ENCODE data around the gene OR10A3. TPM values are rescaled to one million over a fixed set of nuclear protein-coding genes. Genes with fewer than 3 reads are reported as not detected.

The OR10A3 gene
- polyA plus RNA-seq, 2 donors: not detected

- Histone ChIP-seq H3K27ac (ENCODE audit: low read depth in 2 of 2, low read length in 1 of 2) (no peak overlapping the region), H3K27me3 (ENCODE audit: control insufficient read depth in 1 of 2, insufficient read depth in 2 of 2, low read length in 2 of 2) (no peaks in the 10 kb centered on the region), H3K9me3 (ENCODE audit: control insufficient read depth in 2 of 2, insufficient read depth in 1 of 2, low read depth in 1 of 2, low read length in 1 of 2) (no peaks in the 10 kb centered on the region), H3K4me3 (ENCODE audit: low read depth in 1 of 2, low read length in 2 of 2) (no peak overlapping the region), H3K4me1 (ENCODE audit: control insufficient read depth in 2 of 2, insufficient read depth in 2 of 2, low read length in 1 of 2) (no peaks in the 10 kb centered on the region), H3K36me3 (ENCODE audit: control insufficient read depth in 2 of 2, insufficient read depth in 2 of 2, low read length in 1 of 2) (no peaks in the 10 kb centered on the region)
- 49 to 52% methylated on average over 3 of the region's 3 CpGs for WGBS, 2 donors
These were observed 34.4 kb downstream of the OR10A3 start for GRCh38 chr11:7907121-7907520.

GRCh38 chr11:7906481-7906880 lies 35.0 kb downstream of the OR10A3 start:
- H3K4me1 ChIP-seq (ENCODE audit: control insufficient read depth in 2 of 2, insufficient read depth in 2 of 2, low read length in 1 of 2): no peaks in the 10 kb centered on the region
- no peak overlapping the region for H3K27ac ChIP-seq (ENCODE audit: low read depth in 2 of 2, low read length in 1 of 2)
- H3K4me3 ChIP-seq (ENCODE audit: low read depth in 1 of 2, low read length in 2 of 2): no peak overlapping the region
- no peaks in the 10 kb centered on the region for H3K36me3 ChIP-seq (ENCODE audit: control insufficient read depth in 2 of 2, insufficient read depth in 2 of 2, low read length in 1 of 2)
- H3K27me3 ChIP-seq (ENCODE audit: control insufficient read depth in 1 of 2, insufficient read depth in 2 of 2, low read length in 2 of 2): no peaks in the 10 kb centered on the region
- WGBS, 2 donors: 8 to 28% methylated on average over 4 of the region's 4 CpGs
- no peaks in the 10 kb centered on the region for H3K9me3 ChIP-seq (ENCODE audit: control insufficient read depth in 2 of 2, insufficient read depth in 1 of 2, low read depth in 1 of 2, low read length in 1 of 2)

- Histone ChIP-seq H3K9me3 (ENCODE audit: control insufficient read depth in 2 of 2, insufficient read depth in 1 of 2, low read depth in 1 of 2, low read length in 1 of 2) (no peaks in the 10 kb centered on the region), H3K27me3 (ENCODE audit: control insufficient read depth in 1 of 2, insufficient read depth in 2 of 2, low read length in 2 of 2) (no peaks in the 10 kb centered on the region), H3K27ac (ENCODE audit: low read depth in 2 of 2, low read length in 1 of 2) (peak overlapping the region in 1 of 2 donors; percentile 24), H3K4me3 (ENCODE audit: low read depth in 1 of 2, low read length in 2 of 2) (no peak overlapping the region), H3K4me1 (ENCODE audit: control insufficient read depth in 2 of 2, insufficient read depth in 2 of 2, low read length in 1 of 2) (no peaks in the 10 kb centered on the region), H3K36me3 (ENCODE audit: control insufficient read depth in 2 of 2, insufficient read depth in 2 of 2, low read length in 1 of 2) (no peaks in the 10 kb centered on the region)
- 32 to 47% methylated on average over 3 of the region's 3 CpGs for WGBS, 2 donors
These were observed 35.5 kb downstream of the OR10A3 start for GRCh38 chr11:7905961-7906429.

- Histone ChIP-seq H3K36me3 (ENCODE audit: control insufficient read depth in 2 of 2, insufficient read depth in 2 of 2, low read length in 1 of 2) (no peaks in the 10 kb centered on the region), H3K27me3 (ENCODE audit: control insufficient read depth in 1 of 2, insufficient read depth in 2 of 2, low read length in 2 of 2) (no peaks in the 10 kb centered on the region), H3K9me3 (ENCODE audit: control insufficient read depth in 2 of 2, insufficient read depth in 1 of 2, low read depth in 1 of 2, low read length in 1 of 2) (no peaks in the 10 kb centered on the region), H3K4me3 (ENCODE audit: low read depth in 1 of 2, low read length in 2 of 2) (no peak overlapping the region), H3K4me1 (ENCODE audit: control insufficient read depth in 2 of 2, insufficient read depth in 2 of 2, low read length in 1 of 2) (no peaks in the 10 kb centered on the region), H3K27ac (ENCODE audit: low read depth in 2 of 2, low read length in 1 of 2) (peak overlapping the region in 1 of 2 donors; percentile 24)
- 54 to 71% methylated on average over 9 of the region's 9 CpGs for WGBS, 2 donors
These were observed 36.0 kb downstream of the OR10A3 start for GRCh38 chr11:7905549-7905948.

GRCh38 chr11:7904917-7905316 lies 36.6 kb downstream of the OR10A3 start:
- no peaks in the 10 kb centered on the region for H3K36me3 ChIP-seq (ENCODE audit: control insufficient read depth in 2 of 2, insufficient read depth in 2 of 2, low read length in 1 of 2)
- H3K9me3 ChIP-seq (ENCODE audit: control insufficient read depth in 2 of 2, insufficient read depth in 1 of 2, low read depth in 1 of 2, low read length in 1 of 2): no peaks in the 10 kb centered on the region
- H3K4me1 ChIP-seq (ENCODE audit: control insufficient read depth in 2 of 2, insufficient read depth in 2 of 2, low read length in 1 of 2): no peaks in the 10 kb centered on the region
- no peak overlapping the region for H3K4me3 ChIP-seq (ENCODE audit: low read depth in 1 of 2, low read length in 2 of 2)
- no peak overlapping the region for H3K27ac ChIP-seq (ENCODE audit: low read depth in 2 of 2, low read length in 1 of 2)
- H3K27me3 ChIP-seq (ENCODE audit: control insufficient read depth in 1 of 2, insufficient read depth in 2 of 2, low read length in 2 of 2): no peaks in the 10 kb centered on the region
- WGBS, 2 donors: 45 to 46% methylated on average over 3 of the region's 3 CpGs

GRCh38 chr11:7903940-7904339 lies 37.6 kb downstream of the OR10A3 start:
- WGBS, 2 donors: 15 to 19% methylated on average over 2 of the region's 2 CpGs
- H3K27me3 ChIP-seq (ENCODE audit: control insufficient read depth in 1 of 2, insufficient read depth in 2 of 2, low read length in 2 of 2): no peaks in the 10 kb centered on the region
- no peaks in the 10 kb centered on the region for H3K36me3 ChIP-seq (ENCODE audit: control insufficient read depth in 2 of 2, insufficient read depth in 2 of 2, low read length in 1 of 2)
- no peak overlapping the region for H3K4me3 ChIP-seq (ENCODE audit: low read depth in 1 of 2, low read length in 2 of 2)
- no peaks in the 10 kb centered on the region for H3K9me3 ChIP-seq (ENCODE audit: control insufficient read depth in 2 of 2, insufficient read depth in 1 of 2, low read depth in 1 of 2, low read length in 1 of 2)
- no peaks in the 10 kb centered on the region for H3K4me1 ChIP-seq (ENCODE audit: control insufficient read depth in 2 of 2, insufficient read depth in 2 of 2, low read length in 1 of 2)
- no peak overlapping the region for H3K27ac ChIP-seq (ENCODE audit: low read depth in 2 of 2, low read length in 1 of 2)

GRCh38 chr11:7901319-7901854 lies 40.1 kb downstream of the OR10A3 start:
- Histone ChIP-seq H3K27ac (ENCODE audit: low read depth in 2 of 2, low read length in 1 of 2) (no peak overlapping the region), H3K36me3 (ENCODE audit: control insufficient read depth in 2 of 2, insufficient read depth in 2 of 2, low read length in 1 of 2) (no peaks in the 10 kb centered on the region), H3K27me3 (ENCODE audit: control insufficient read depth in 1 of 2, insufficient read depth in 2 of 2, low read length in 2 of 2) (no peaks in the 10 kb centered on the region), H3K4me1 (ENCODE audit: control insufficient read depth in 2 of 2, insufficient read depth in 2 of 2, low read length in 1 of 2) (no peaks in the 10 kb centered on the region), H3K4me3 (ENCODE audit: low read depth in 1 of 2, low read length in 2 of 2) (no peak overlapping the region), H3K9me3 (ENCODE audit: control insufficient read depth in 2 of 2, insufficient read depth in 1 of 2, low read depth in 1 of 2, low read length in 1 of 2) (no peaks in the 10 kb centered on the region)
- 47 to 62% methylated on average over 3 of the region's 3 CpGs for WGBS, 2 donors

- Histone ChIP-seq H3K4me3 (ENCODE audit: low read depth in 1 of 2, low read length in 2 of 2) (no peak overlapping the region), H3K36me3 (ENCODE audit: control insufficient read depth in 2 of 2, insufficient read depth in 2 of 2, low read length in 1 of 2) (no peaks in the 10 kb centered on the region), H3K4me1 (ENCODE audit: control insufficient read depth in 2 of 2, insufficient read depth in 2 of 2, low read length in 1 of 2) (no peaks in the 10 kb centered on the region), H3K27me3 (ENCODE audit: control insufficient read depth in 1 of 2, insufficient read depth in 2 of 2, low read length in 2 of 2) (no peaks in the 10 kb centered on the region), H3K9me3 (ENCODE audit: control insufficient read depth in 2 of 2, insufficient read depth in 1 of 2, low read depth in 1 of 2, low read length in 1 of 2) (no peaks in the 10 kb centered on the region), H3K27ac (ENCODE audit: low read depth in 2 of 2, low read length in 1 of 2) (no peak overlapping the region)
- 83 to 89% methylated on average over 4 of the region's 4 CpGs for WGBS, 2 donors
These were observed 40.8 kb downstream of the OR10A3 start for GRCh38 chr11:7900686-7901085.

- H3K27me3 ChIP-seq (ENCODE audit: control insufficient read depth in 1 of 2, insufficient read depth in 2 of 2, low read length in 2 of 2): no peaks in the 10 kb centered on the region
- no peak overlapping the region for H3K27ac ChIP-seq (ENCODE audit: low read depth in 2 of 2, low read length in 1 of 2)
- H3K9me3 ChIP-seq (ENCODE audit: control insufficient read depth in 2 of 2, insufficient read depth in 1 of 2, low read depth in 1 of 2, low read length in 1 of 2): no peaks in the 10 kb centered on the region
- no peak overlapping the region for H3K4me3 ChIP-seq (ENCODE audit: low read depth in 1 of 2, low read length in 2 of 2)
- no peaks in the 10 kb centered on the region for H3K4me1 ChIP-seq (ENCODE audit: control insufficient read depth in 2 of 2, insufficient read depth in 2 of 2, low read length in 1 of 2)
- no peaks in the 10 kb centered on the region for H3K36me3 ChIP-seq (ENCODE audit: control insufficient read depth in 2 of 2, insufficient read depth in 2 of 2, low read length in 1 of 2)
- WGBS, 2 donors: 57 to 60% methylated on average over 4 of the region's 4 CpGs
These were observed 42.1 kb downstream of the OR10A3 start for GRCh38 chr11:7899418-7899817.

- H3K36me3 ChIP-seq (ENCODE audit: control insufficient read depth in 2 of 2, insufficient read depth in 2 of 2, low read length in 1 of 2): no peaks in the 10 kb centered on the region
- no peaks in the 10 kb centered on the region for H3K4me1 ChIP-seq (ENCODE audit: control insufficient read depth in 2 of 2, insufficient read depth in 2 of 2, low read length in 1 of 2)
- no peak overlapping the region for H3K4me3 ChIP-seq (ENCODE audit: low read depth in 1 of 2, low read length in 2 of 2)
- H3K27me3 ChIP-seq (ENCODE audit: control insufficient read depth in 1 of 2, insufficient read depth in 2 of 2, low read length in 2 of 2): no peaks in the 10 kb centered on the region
- H3K9me3 ChIP-seq (ENCODE audit: control insufficient read depth in 2 of 2, insufficient read depth in 1 of 2, low read depth in 1 of 2, low read length in 1 of 2): no peaks in the 10 kb centered on the region
- 82 to 88% methylated on average over 5 of the region's 5 CpGs for WGBS, 2 donors
- no peak overlapping the region for H3K27ac ChIP-seq (ENCODE audit: low read depth in 2 of 2, low read length in 1 of 2)
These were observed 42.7 kb downstream of the OR10A3 start for GRCh38 chr11:7898666-7899283.

Data from esophagus (tissue), 2 donors.